ENCODE data around the gene NGB. TPM values are rescaled to one million over a fixed set of nuclear protein-coding genes. Genes with fewer than 3 reads are reported as not detected.

NGB gene
- total and polyA plus RNA-seq, 9 of the 15 experiments (the other 6 are each of a cell fraction or from before 2014, with no cell fraction given), result not detected

- CTCF ChIA-PET (ENCODE audit: low intra/inter-chr PET ratio), result no interaction called here
- no peak for FAIRE-seq
Observed at GRCh38 chr14:77230914-77231313, 40.1 kb downstream of the NGB start.

More at GRCh38 chr14:77230914-77231313, 40.1 kb downstream of the NGB start:
- ATAC-seq (no peak), DNase-seq (ENCODE audit: extremely low read depth in 1 of 4, low spot score in 3 of 4) (no peak)
- Histone ChIP-seq H3K27me3 (ENCODE audit: control insufficient read depth in 2 of 2, insufficient read depth in 2 of 2, low read length in 2 of 2) (peaks cover 5 to 27% of the 10 kb centered on the region in 2 experiments; a peak in 4 of 5 replicates), H4K20me1 (replicated peaks; ENCODE audit: control insufficient read depth, insufficient read depth, low read length) (no peaks in the 10 kb centered on the region), H3K9ac (ENCODE audit: insufficient read depth in 1 of 2, low read depth in 2 of 2, low read length in 2 of 2) (no peak overlapping the region), H3K79me2 (ENCODE audit: control insufficient read depth, insufficient read depth, low read length) (no peaks in the 10 kb centered on the region), H3K36me3 (ENCODE audit: control insufficient read depth, insufficient read depth, low read length) (no peaks in the 10 kb centered on the region), H2AFZ (ENCODE audit: low read depth, low read length) (no peak overlapping the region), H3K4me3 (no peak overlapping the region), H3K4me2 (ENCODE audit: insufficient read depth, low read length) (no peak overlapping the region), H3K4me1 (replicated peaks in 1 of 2; ENCODE audit: control insufficient read depth in 2 of 2, insufficient read depth in 2 of 2, low read length in 2 of 2) (no peaks in the 10 kb centered on the region), H3K9me3 (replicated peaks; ENCODE audit: control insufficient read depth, insufficient read depth, low read depth, low read length) (no peaks in the 10 kb centered on the region), H3K9me1 (ENCODE audit: control insufficient read depth, insufficient read depth, low read length) (no peaks in the 10 kb centered on the region), H3K27ac (ENCODE audit: extremely low read depth, low read depth, low read length) (no peak overlapping the region)
- in situ Hi-C loops (cut with MboI), result no loop called here
- 0% methylated on average over 2 of the region's 2 CpGs for WGBS (ENCODE audit: insufficient coverage, low coverage, missing lambda C conversion rate)
- no TSS peak for BruUV-seq (replicated peaks)
- POLR2A ChIA-PET, result no interaction called here
- intact Hi-C loops (cut with micrococcal nuclease), result no loop called here
- TF ChIP-seq, protein P1, sequence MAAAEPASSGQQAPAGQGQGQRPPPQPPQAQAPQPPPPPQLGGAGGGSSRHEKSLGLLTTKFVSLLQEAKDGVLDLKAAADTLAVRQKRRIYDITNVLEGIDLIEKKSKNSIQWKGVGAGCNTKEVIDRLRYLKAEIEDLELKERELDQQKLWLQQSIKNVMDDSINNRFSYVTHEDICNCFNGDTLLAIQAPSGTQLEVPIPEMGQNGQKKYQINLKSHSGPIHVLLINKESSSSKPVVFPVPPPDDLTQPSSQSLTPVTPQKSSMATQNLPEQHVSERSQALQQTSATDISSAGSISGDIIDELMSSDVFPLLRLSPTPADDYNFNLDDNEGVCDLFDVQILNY (CRISPR knock-in tag; IDR thresholded peaks at IDR 0.05), result no peak
- TF ChIP-seq ZBTB40 (IDR thresholded peaks at IDR 0.05) (no peak), ZBTB40 (CRISPR knock-in tag; IDR thresholded peaks at IDR 0.05) (no peak), GTF2E2 (tag; IDR thresholded peaks at IDR 0.05) (no peak), ZKSCAN3 (CRISPR knock-in tag; IDR thresholded peaks at IDR 0.05) (no peak), SRSF9 (IDR thresholded peaks at IDR 0.05; ENCODE audit: borderline replicate concordance, low read depth, low read length) (no peak)
- TF ChIP-seq, protein P2, sequence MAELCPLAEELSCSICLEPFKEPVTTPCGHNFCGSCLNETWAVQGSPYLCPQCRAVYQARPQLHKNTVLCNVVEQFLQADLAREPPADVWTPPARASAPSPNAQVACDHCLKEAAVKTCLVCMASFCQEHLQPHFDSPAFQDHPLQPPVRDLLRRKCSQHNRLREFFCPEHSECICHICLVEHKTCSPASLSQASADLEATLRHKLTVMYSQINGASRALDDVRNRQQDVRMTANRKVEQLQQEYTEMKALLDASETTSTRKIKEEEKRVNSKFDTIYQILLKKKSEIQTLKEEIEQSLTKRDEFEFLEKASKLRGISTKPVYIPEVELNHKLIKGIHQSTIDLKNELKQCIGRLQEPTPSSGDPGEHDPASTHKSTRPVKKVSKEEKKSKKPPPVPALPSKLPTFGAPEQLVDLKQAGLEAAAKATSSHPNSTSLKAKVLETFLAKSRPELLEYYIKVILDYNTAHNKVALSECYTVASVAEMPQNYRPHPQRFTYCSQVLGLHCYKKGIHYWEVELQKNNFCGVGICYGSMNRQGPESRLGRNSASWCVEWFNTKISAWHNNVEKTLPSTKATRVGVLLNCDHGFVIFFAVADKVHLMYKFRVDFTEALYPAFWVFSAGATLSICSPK (IDR thresholded peaks at IDR 0.05; ENCODE audit: borderline replicate concordance), result no peak
